K562 (cell line): ENCODE results near the gene PYGM. TPM values are rescaled to one million over a fixed set of nuclear protein-coding genes. Genes with fewer than 3 reads are reported as not detected.
A peak's percentile ranks its signal among the peaks of the same experiment; 100 is the strongest.

Source experiments
- BDP1 ChIP-seq: IDR thresholded peaks from 3 replicates; pipeline ENCODE4 v1.6.1; 2011; ENCODE audit not compliant: insufficient read length, insufficient read depth
- CAMTA2 ChIP-seq: fragments of 250-450 bp; sonication (Bioruptor Pico); conservative IDR thresholded peaks from 2 replicates; pipeline ENCODE4 v1.5.1; 2022
- CCAR2 ChIP-seq: fragments of 200-400 bp; formaldehyde crosslinking; IDR thresholded peaks from 2 replicates; pipeline ENCODE4 v1.6.1; 2017; ENCODE audit warnings: mild to moderate bottlenecking, low read depth, low read length
- CCNT2 ChIP-seq: IDR thresholded peaks from 2 replicates; pipeline ENCODE4 v1.6.1; 2011; ENCODE audit warnings: borderline replicate concordance, low read depth, mild to moderate bottlenecking, moderate library complexity, mixed read lengths, low read length; ENCODE audit not compliant: insufficient read length; ENCODE audit errors: extremely low read depth
- CREB1 ChIP-seq, 2 experiments: sonication (generic) in 1 of 2; formaldehyde crosslinking in 1 of 2; IDR thresholded peaks; 2 replicates each; pipeline versions ENCODE4 v1.6.1 to v1.8.0; 2012 to 2022; ENCODE audit warnings: inconsistent platforms in 1 of 2, mild to moderate bottlenecking in 1 of 2, missing genetic modification reagents in 1 of 2, moderate library complexity in 1 of 2
- ELF1 ChIP-seq: fragments of 200-800 bp; sonication (Bioruptor generic); IDR thresholded peaks from 2 replicates; pipeline ENCODE4 v1.6.1; 2016; ENCODE audit warnings: missing genetic modification characterization, missing compliant biosample characterization
- FOXO4 ChIP-seq: fragments of 450-650 bp; formaldehyde crosslinking; IDR thresholded peaks from 2 replicates; pipeline ENCODE4 v1.4.0; 2020; ENCODE audit warnings: mild to moderate bottlenecking, moderate library complexity
- GMEB1 ChIP-seq: fragments of 250-450 bp; sonication (Bioruptor Pico); IDR thresholded peaks from 2 replicates; pipeline ENCODE4 v1.4.0; 2020; ENCODE audit warnings: mild to moderate bottlenecking
- MAFK ChIP-seq: IDR thresholded peaks from 2 replicates; pipeline ENCODE4 v1.6.1; 2011; ENCODE audit warnings: low read length, improper control_type of control experiment
- MCM2 ChIP-seq: fragments of 450-650 bp; IDR thresholded peaks from 2 replicates; pipeline ENCODE4 v1.6.1; 2017; ENCODE audit warnings: low read depth, mild to moderate bottlenecking
- MXD1 ChIP-seq: fragments of 250-450 bp; sonication (Bioruptor Pico); IDR thresholded peaks from 2 replicates; pipeline ENCODE4 v1.8.0; 2021; ENCODE audit warnings: borderline replicate concordance, mild to moderate bottlenecking, moderate library complexity; ENCODE audit not compliant: poor library complexity, severe bottlenecking
- NFXL1 ChIP-seq: fragments of 450-650 bp; formaldehyde crosslinking; IDR thresholded peaks from 2 replicates; pipeline ENCODE4 v1.4.0; 2021; ENCODE audit warnings: mild to moderate bottlenecking
- NR2C1 ChIP-seq, 2 experiments: fragments of 450-650 bp; IDR thresholded peaks; 2 replicates each; pipeline ENCODE4 v1.6.1; 2017; ENCODE audit warnings: mild to moderate bottlenecking in 2 of 2, antibody characterized with exemption in 1 of 2, inconsistent platforms in 1 of 2, missing compliant biosample characterization in 1 of 2, missing genetic modification characterization in 1 of 2
- PRPF4 ChIP-seq: fragments of 200-400 bp; formaldehyde crosslinking; IDR thresholded peaks from one replicate; pipeline ENCODE4 v1.6.1; 2017; ENCODE audit warnings: low read length, low read depth, mild to moderate bottlenecking; ENCODE audit not compliant: insufficient read depth, poor library complexity, severe bottlenecking
- PURB ChIP-seq: sonication (generic); formaldehyde crosslinking; IDR thresholded peaks from 2 replicates; pipeline ENCODE4 v1.9.0; 2021; ENCODE audit warnings: low read depth, mild to moderate bottlenecking, missing genetic modification reagents
- SAP30 ChIP-seq: fragments of 200-600 bp; sonication (generic); IDR thresholded peaks from 2 replicates; pipeline ENCODE4 v1.6.1; 2012; ENCODE audit warnings: borderline replicate concordance, low read depth, mild to moderate bottlenecking, moderate library complexity, low read length, control low read depth, inconsistent platforms; ENCODE audit not compliant: insufficient read depth, poor library complexity, severe bottlenecking
- SRSF1 ChIP-seq: fragments of 200-400 bp; formaldehyde crosslinking; IDR thresholded peaks from 2 replicates; pipeline ENCODE4 v1.6.1; 2017; ENCODE audit warnings: mild to moderate bottlenecking, low read depth, low read length, moderate library complexity
- TCF7L2 ChIP-seq: fragments of 150-350 bp; IDR thresholded peaks from 2 replicates; pipeline ENCODE4 v1.6.1; 2016; ENCODE audit warnings: low read depth, mild to moderate bottlenecking, low read length, moderate library complexity
- ZBTB2 ChIP-seq: fragments of 450-650 bp; IDR thresholded peaks from 2 replicates; pipeline ENCODE4 v1.6.1; 2016; ENCODE audit warnings: antibody characterized with exemption
- ZEB2 ChIP-seq: fragments of 450-650 bp; IDR thresholded peaks from 2 replicates; pipeline ENCODE4 v1.6.1; 2016
- ZKSCAN3 ChIP-seq: fragments of 250-450 bp; sonication (Bioruptor Pico); IDR thresholded peaks from 2 replicates; pipeline ENCODE4 v1.4.0; 2020
- ZNF133 ChIP-seq: fragments of 250-450 bp; sonication (Bioruptor Pico); IDR thresholded peaks from 2 replicates; pipeline ENCODE4 v1.4.0; 2020; ENCODE audit warnings: mild to moderate bottlenecking
- ZNF174 ChIP-seq: fragments of 250-450 bp; sonication (Bioruptor Pico); IDR thresholded peaks from 2 replicates; pipeline ENCODE4 v1.4.0; 2020; ENCODE audit warnings: mild to moderate bottlenecking
- ZNF785 ChIP-seq: fragments of 250-450 bp; sonication (Bioruptor Pico); IDR thresholded peaks from 2 replicates; pipeline ENCODE4 v1.4.0; 2020; ENCODE audit warnings: mild to moderate bottlenecking
- polyA plus RNA-seq, 8 experiments: library from polyadenylated mRNA; depleted of rRNA in 4 of 8; stranded (reverse) in 5 of 8; unstranded in 3 of 8; fragments of >200 nt; fragmentation: Nextera tagmentation in 2 of 8; fragmentation: Illumina TruSeq in 1 of 8; extraction: Ambion mirVana in 2 of 8; extraction: Trizol in 1 of 8; gene quantifications; 2 replicates each; pipeline versions ENCODE4 v1.2.1 to v1.2.3, GENCODE V29; 2011 to 2014; ENCODE audit warnings: inconsistent platforms in 1 of 8, missing spikeins in 1 of 8
- total RNA-seq, 7 experiments: library from RNA; depleted of rRNA in 6 of 7; stranded (reverse); fragments of >200 nt in 6 of 7; fragmentation: Illumina TruSeq in 2 of 7; extraction: Trizol in 2 of 7; gene quantifications; 2 replicates each; pipeline versions ENCODE4 v1.2.1 to v1.2.3, GENCODE V29; 2011 to 2021; ENCODE audit warnings: low replicate concordance in 1 of 7

Gene PYGM
- total and polyA plus RNA-seq, 9 of the 15 experiments (the other 6 are each of a cell fraction or from before 2014, with no cell fraction given) = 0.07 to 1.5 (median 0.68) TPM

GRCh38 chr11:64777449-64778222, 17.9 kb upstream of the PYGM start (continued):
- TF ChIP-seq TCF7L2 (no peak), ZBTB2 (no peak), CCAR2 (no peak), SAP30 (peak; percentile 66), MXD1 (CRISPR knock-in tag) (no peak), ZNF174 (CRISPR knock-in tag) (no peak), FOXO4 (no peak), NFXL1 (CRISPR knock-in tag) (no peak), GMEB1 (no peak), PURB (no peak), ZKSCAN3 (CRISPR knock-in tag) (no peak), CCNT2 (peak; percentile 28), MAFK (no peak), ELF1 (tag) (no peak), ZEB2 (no peak), SRSF1 (no peak), MCM2 (no peak), CAMTA2 (no peak), PRPF4 (no peak), ZNF133 (no peak), NR2C1 (IDR thresholded peaks at IDR 0.05) (no peak), NR2C1 (tag; IDR thresholded peaks at IDR 0.05) (no peak), BDP1 (no peak), CREB1 (IDR thresholded peaks at IDR 0.05) (no peak), CREB1 (CRISPR knock-in tag; IDR thresholded peaks at IDR 0.05) (peak; percentile 36; the same call in 1 of the 2 replicates), ZNF785 (CRISPR knock-in tag) (no peak)
